ENCODE measurements around the gene ANXA4. TPM values are rescaled to one million over a fixed set of nuclear protein-coding genes. Genes with fewer than 3 reads are reported as not detected.

Gene ANXA4
- total RNA-seq, 1 experiment from 2014 or later, result 9.5 TPM

DNA sequence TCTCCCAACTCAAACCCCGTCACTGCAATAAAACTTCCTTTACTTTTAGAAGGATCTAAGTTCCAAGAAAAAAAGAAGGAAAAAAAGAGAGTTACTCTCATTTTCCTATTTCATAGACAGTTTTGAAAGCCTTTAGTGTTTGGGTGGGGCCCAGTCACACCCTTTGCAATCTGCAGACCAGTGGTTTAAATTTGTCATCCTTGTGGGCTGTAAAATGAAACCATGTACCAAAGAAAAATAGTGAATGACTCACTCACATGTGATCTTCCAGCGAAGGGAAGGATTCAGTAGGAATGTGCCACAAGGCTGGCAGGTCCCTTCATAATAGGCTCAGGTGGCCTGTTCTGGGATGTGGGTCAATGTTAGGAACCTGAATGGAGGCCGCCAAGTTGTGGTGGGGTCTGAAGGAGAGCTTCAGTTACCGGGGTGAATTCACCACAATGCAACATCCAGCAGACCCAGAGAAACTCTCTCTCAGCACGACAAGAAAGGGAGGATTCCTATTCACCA lies 28.3 kb downstream of the ANXA4 start (continued):
- TF ChIP-seq, protein P1, sequence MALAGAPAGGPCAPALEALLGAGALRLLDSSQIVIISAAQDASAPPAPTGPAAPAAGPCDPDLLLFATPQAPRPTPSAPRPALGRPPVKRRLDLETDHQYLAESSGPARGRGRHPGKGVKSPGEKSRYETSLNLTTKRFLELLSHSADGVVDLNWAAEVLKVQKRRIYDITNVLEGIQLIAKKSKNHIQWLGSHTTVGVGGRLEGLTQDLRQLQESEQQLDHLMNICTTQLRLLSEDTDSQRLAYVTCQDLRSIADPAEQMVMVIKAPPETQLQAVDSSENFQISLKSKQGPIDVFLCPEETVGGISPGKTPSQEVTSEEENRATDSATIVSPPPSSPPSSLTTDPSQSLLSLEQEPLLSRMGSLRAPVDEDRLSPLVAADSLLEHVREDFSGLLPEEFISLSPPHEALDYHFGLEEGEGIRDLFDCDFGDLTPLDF (CRISPR knock-in tag; IDR thresholded peaks at IDR 0.05), result no peak
- no peak for TF ChIP-seq GTF2I (CRISPR knock-in tag; conservative IDR thresholded peaks at IDR 0.05)
- TF ChIP-seq, protein P2, sequence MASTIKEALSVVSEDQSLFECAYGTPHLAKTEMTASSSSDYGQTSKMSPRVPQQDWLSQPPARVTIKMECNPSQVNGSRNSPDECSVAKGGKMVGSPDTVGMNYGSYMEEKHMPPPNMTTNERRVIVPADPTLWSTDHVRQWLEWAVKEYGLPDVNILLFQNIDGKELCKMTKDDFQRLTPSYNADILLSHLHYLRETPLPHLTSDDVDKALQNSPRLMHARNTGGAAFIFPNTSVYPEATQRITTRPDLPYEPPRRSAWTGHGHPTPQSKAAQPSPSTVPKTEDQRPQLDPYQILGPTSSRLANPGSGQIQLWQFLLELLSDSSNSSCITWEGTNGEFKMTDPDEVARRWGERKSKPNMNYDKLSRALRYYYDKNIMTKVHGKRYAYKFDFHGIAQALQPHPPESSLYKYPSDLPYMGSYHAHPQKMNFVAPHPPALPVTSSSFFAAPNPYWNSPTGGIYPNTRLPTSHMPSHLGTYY (CRISPR knock-in tag; IDR thresholded peaks at IDR 0.05), result no peak

DNA sequence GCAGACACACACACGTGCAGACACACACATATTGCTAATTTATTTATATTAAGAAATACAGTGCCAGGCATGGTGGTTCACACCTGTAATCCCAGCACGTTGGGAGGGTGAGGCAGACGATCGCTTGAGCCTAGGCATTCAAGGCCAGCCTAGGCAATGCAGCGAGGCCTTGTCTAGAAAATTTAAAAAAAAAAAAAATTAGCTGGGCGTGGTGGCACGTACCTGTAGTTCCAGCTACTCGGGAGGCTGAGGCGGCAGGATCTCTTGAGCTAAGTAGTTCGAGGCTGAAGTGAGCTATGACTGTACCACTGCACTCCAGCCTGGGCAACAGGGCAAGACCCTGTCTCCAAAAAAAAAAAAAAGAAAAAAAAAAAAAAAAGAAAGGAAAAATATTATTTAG lies 28.8 kb downstream of the ANXA4 start:
- no peaks in the 10 kb centered on the region for H3K36me3 Mint-ChIP-seq
- CTCF ChIA-PET, result interaction anchor here (1.9 to 2.0 kb wide), 2 partner anchors 46 kb away, joined by 6 to 7 read pairs; no protein-coding TSS in a partner anchor

DNA sequence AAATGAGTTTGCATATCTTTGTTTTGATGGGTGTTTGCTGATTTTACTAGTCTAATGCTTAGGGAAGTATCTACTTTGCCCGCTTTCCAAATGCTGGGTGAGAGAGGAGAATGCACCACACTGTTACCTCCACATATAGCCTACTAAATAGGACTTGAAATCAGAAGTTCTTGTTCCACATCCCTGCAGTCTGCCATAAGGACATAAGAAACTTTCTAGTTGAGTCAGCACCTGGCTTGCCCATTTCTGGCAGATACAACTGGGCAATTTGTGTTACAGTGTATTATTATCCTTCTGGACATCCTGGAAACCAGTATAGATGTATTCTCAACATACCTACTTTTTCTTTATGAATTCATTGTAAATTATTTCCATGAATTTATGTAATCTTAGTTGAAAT lies 29.5 kb downstream of the ANXA4 start:
- no peaks in the 10 kb centered on the region for H3K27me3 Mint-ChIP-seq (ENCODE audit: low read depth)
- no peak overlapping the region for H3K27ac Mint-ChIP-seq
- peaks cover 4% of the 10 kb centered on the region; the same call in 1 of the 2 replicates for H3K36me3 Mint-ChIP-seq
- TF ChIP-seq NR1H2 (CRISPR knock-in tag; IDR thresholded peaks at IDR 0.05), result no peak
- TF ChIP-seq, protein P3, sequence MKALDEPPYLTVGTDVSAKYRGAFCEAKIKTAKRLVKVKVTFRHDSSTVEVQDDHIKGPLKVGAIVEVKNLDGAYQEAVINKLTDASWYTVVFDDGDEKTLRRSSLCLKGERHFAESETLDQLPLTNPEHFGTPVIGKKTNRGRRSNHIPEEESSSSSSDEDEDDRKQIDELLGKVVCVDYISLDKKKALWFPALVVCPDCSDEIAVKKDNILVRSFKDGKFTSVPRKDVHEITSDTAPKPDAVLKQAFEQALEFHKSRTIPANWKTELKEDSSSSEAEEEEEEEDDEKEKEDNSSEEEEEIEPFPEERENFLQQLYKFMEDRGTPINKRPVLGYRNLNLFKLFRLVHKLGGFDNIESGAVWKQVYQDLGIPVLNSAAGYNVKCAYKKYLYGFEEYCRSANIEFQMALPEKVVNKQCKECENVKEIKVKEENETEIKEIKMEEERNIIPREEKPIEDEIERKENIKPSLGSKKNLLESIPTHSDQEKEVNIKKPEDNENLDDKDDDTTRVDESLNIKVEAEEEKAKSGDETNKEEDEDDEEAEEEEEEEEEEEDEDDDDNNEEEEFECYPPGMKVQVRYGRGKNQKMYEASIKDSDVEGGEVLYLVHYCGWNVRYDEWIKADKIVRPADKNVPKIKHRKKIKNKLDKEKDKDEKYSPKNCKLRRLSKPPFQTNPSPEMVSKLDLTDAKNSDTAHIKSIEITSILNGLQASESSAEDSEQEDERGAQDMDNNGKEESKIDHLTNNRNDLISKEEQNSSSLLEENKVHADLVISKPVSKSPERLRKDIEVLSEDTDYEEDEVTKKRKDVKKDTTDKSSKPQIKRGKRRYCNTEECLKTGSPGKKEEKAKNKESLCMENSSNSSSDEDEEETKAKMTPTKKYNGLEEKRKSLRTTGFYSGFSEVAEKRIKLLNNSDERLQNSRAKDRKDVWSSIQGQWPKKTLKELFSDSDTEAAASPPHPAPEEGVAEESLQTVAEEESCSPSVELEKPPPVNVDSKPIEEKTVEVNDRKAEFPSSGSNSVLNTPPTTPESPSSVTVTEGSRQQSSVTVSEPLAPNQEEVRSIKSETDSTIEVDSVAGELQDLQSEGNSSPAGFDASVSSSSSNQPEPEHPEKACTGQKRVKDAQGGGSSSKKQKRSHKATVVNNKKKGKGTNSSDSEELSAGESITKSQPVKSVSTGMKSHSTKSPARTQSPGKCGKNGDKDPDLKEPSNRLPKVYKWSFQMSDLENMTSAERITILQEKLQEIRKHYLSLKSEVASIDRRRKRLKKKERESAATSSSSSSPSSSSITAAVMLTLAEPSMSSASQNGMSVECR (CRISPR knock-in tag; IDR thresholded peaks at IDR 0.05; ENCODE audit: borderline replicate concordance), result no peak
- ATAC-seq (no peak), DNase-seq (ENCODE audit: low spot score) (no peak)
- ChIA-PET POLR2A (no interaction called here), CTCF (interaction anchor here (1.9 to 2.0 kb wide), 2 partner anchors 45 to 46 kb away, joined by 7 read pairs; no protein-coding TSS in a partner anchor)
- H3K4me1 Mint-ChIP-seq, result peaks cover 42% of the 10 kb centered on the region
- peaks cover 5% of the 10 kb centered on the region for H3K9me3 Mint-ChIP-seq
- no peak overlapping the region for H3K4me3 Mint-ChIP-seq

More for the DNA sequence above, 28.8 kb downstream of the ANXA4 start:
- Mint-ChIP-seq H3K27ac (no peak overlapping the region), H3K27me3 (ENCODE audit: low read depth) (no peaks in the 10 kb centered on the region), H3K9me3 (no peaks in the 10 kb centered on the region), H3K4me1 (peaks cover 40% of the 10 kb centered on the region), H3K4me3 (no peak overlapping the region)
- no peak for ATAC-seq
- no peak for DNase-seq (ENCODE audit: low spot score)
- POLR2A ChIA-PET, result interaction anchor here (0.6 kb wide), 1 partner anchor 54 kb away, joined by 3 read pairs; no protein-coding TSS in a partner anchor
- TF ChIP-seq MXD4 (CRISPR knock-in tag; IDR thresholded peaks at IDR 0.05; ENCODE audit: borderline replicate concordance) (no peak), ZNF317 (CRISPR knock-in tag; IDR thresholded peaks at IDR 0.05; ENCODE audit: borderline replicate concordance, low read depth) (no peak), FOXP1 (CRISPR knock-in tag; IDR thresholded peaks at IDR 0.05; ENCODE audit: borderline replicate concordance) (no peak), ETV6 (CRISPR knock-in tag; IDR thresholded peaks at IDR 0.05) (no peak), CREM (CRISPR knock-in tag; IDR thresholded peaks at IDR 0.05) (no peak)
- TF ChIP-seq, protein P4, sequence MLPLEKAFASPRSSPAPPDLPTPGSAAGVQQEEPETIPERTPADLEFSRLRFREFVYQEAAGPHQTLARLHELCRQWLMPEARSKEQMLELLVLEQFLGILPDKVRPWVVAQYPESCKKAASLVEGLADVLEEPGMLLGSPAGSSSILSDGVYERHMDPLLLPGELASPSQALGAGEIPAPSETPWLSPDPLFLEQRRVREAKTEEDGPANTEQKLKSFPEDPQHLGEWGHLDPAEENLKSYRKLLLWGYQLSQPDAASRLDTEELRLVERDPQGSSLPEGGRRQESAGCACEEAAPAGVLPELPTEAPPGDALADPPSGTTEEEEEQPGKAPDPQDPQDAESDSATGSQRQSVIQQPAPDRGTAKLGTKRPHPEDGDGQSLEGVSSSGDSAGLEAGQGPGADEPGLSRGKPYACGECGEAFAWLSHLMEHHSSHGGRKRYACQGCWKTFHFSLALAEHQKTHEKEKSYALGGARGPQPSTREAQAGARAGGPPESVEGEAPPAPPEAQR (CRISPR knock-in tag; IDR thresholded peaks at IDR 0.05), result no peak
- TF ChIP-seq, protein P5, sequence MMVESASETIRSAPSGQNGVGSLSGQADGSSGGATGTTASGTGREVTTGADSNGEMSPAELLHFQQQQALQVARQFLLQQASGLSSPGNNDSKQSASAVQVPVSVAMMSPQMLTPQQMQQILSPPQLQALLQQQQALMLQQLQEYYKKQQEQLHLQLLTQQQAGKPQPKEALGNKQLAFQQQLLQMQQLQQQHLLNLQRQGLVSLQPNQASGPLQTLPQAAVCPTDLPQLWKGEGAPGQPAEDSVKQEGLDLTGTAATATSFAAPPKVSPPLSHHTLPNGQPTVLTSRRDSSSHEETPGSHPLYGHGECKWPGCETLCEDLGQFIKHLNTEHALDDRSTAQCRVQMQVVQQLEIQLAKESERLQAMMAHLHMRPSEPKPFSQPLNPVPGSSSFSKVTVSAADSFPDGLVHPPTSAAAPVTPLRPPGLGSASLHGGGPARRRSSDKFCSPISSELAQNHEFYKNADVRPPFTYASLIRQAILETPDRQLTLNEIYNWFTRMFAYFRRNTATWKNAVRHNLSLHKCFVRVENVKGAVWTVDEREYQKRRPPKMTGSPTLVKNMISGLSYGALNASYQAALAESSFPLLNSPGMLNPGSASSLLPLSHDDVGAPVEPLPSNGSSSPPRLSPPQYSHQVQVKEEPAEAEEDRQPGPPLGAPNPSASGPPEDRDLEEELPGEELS (CRISPR knock-in tag; IDR thresholded peaks at IDR 0.05), result no peak
- TF ChIP-seq, protein P6, sequence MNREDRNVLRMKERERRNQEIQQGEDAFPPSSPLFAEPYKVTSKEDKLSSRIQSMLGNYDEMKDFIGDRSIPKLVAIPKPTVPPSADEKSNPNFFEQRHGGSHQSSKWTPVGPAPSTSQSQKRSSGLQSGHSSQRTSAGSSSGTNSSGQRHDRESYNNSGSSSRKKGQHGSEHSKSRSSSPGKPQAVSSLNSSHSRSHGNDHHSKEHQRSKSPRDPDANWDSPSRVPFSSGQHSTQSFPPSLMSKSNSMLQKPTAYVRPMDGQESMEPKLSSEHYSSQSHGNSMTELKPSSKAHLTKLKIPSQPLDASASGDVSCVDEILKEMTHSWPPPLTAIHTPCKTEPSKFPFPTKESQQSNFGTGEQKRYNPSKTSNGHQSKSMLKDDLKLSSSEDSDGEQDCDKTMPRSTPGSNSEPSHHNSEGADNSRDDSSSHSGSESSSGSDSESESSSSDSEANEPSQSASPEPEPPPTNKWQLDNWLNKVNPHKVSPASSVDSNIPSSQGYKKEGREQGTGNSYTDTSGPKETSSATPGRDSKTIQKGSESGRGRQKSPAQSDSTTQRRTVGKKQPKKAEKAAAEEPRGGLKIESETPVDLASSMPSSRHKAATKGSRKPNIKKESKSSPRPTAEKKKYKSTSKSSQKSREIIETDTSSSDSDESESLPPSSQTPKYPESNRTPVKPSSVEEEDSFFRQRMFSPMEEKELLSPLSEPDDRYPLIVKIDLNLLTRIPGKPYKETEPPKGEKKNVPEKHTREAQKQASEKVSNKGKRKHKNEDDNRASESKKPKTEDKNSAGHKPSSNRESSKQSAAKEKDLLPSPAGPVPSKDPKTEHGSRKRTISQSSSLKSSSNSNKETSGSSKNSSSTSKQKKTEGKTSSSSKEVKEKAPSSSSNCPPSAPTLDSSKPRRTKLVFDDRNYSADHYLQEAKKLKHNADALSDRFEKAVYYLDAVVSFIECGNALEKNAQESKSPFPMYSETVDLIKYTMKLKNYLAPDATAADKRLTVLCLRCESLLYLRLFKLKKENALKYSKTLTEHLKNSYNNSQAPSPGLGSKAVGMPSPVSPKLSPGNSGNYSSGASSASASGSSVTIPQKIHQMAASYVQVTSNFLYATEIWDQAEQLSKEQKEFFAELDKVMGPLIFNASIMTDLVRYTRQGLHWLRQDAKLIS (CRISPR knock-in tag; IDR thresholded peaks at IDR 0.05; ENCODE audit: borderline replicate concordance), result no peak
